Activated T-cell treated with anti-CD3 and anti-CD28 coated beads, Interleukin-2, amount 50 U/mL, for 72 hours (primary cell): Measurements from ENCODE around the gene DPH1. TPM values are rescaled to one million over a fixed set of nuclear protein-coding genes. Genes with fewer than 3 reads are reported as not detected.

ENCODE experiments used
- ATAC-seq, 2 donors: fragments of 150-1000 bp; cut with Tn5 transposase; replicated peaks in 1 of 2; 2 replicates each; pipeline ENCODE4 v1.10.0; 2021; ENCODE audit warnings: moderate library complexity in 2 of 2, mild to moderate bottlenecking in 1 of 2
- DNase-seq, 2 donors: peaks; one replicate each; pipeline ENCODE4 v3.0.0; 2021 to 2022; ENCODE audit warnings: mixed read lengths in 1 of 2
- H3K27ac Mint-ChIP-seq: one replicate; pipeline ENCODE4 v1.8.0; 2022; ENCODE audit warnings: mild to moderate bottlenecking, moderate library complexity, mixed read lengths
- H3K27me3 Mint-ChIP-seq: one replicate; pipeline ENCODE4 v1.8.0; 2022; ENCODE audit warnings: low read depth, mixed read lengths
- H3K36me3 Mint-ChIP-seq, 2 donors: one replicate each; pipeline ENCODE4 v1.8.0; 2022; ENCODE audit warnings: mixed read lengths in 2 of 2, mild to moderate bottlenecking in 1 of 2; ENCODE audit not compliant: insufficient read depth in 2 of 2
- H3K4me1 Mint-ChIP-seq: one replicate; pipeline ENCODE4 v1.8.0; 2022; ENCODE audit warnings: low read depth, mixed read lengths
- H3K4me3 Mint-ChIP-seq, 2 donors: one replicate each; pipeline ENCODE4 v1.8.0; 2022; ENCODE audit warnings: mild to moderate bottlenecking in 2 of 2, mixed read lengths in 2 of 2, moderate library complexity in 2 of 2
- H3K9me3 Mint-ChIP-seq, 2 donors: one replicate each; pipeline ENCODE4 v1.8.0; 2022; ENCODE audit warnings: mixed read lengths in 2 of 2
- total RNA-seq, 2 donors: library from RNA; stranded (reverse); gene quantifications; one replicate each; pipeline ENCODE4 v1.2.3, GENCODE V29; 2022

The DPH1 gene
- total RNA-seq, 2 donors from 2014 or later: 36.8 to 40.8 TPM

- DNase-seq: no peak
- peaks cover 5% of the 10 kb centered on the region for H3K27me3 Mint-ChIP-seq
- H3K36me3 Mint-ChIP-seq: peaks cover 12 to 18% of the 10 kb centered on the region in 2 donors
- H3K4me3 Mint-ChIP-seq: no peak overlapping the region
- no peaks in the 10 kb centered on the region for H3K9me3 Mint-ChIP-seq
- no peak for ATAC-seq
- peaks cover 17% of the 10 kb centered on the region for H3K4me1 Mint-ChIP-seq
- H3K27ac Mint-ChIP-seq: peak overlapping the region; percentile 61
These were observed 30.9 kb downstream of the DPH1 start for GRCh38 chr17:2060681-2061440.

DNA sequence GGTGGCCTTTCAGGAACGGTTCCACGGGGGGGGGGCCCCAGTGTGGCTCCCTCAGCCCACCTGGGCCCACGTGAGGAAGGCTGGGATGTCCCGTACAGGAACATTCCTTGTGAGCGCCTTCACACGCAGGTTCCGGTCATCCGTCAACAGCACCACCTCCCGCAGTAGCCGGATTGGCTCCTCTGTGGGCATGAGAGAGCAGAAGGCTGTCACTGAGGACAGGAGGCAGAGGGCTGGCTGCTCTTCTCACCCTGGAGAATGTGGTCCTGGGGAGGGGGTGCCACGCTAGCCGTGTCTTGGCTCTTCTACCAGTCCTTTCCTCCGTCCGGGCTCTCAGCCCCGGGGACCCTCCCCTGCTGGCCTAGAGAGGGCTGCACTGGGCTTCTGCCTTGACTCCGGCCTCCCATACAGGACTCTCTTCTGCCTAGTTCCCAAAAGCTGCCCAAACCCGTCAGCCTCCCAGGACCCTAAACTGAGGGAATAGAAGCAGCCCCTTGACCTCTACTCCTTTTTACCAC is 31.5 kb downstream of the DPH1 start:
- Mint-ChIP-seq H3K9me3 (no peaks in the 10 kb centered on the region), H3K4me1 (peaks cover 17% of the 10 kb centered on the region), H3K36me3 (peaks cover 15 to 18% of the 10 kb centered on the region in 2 donors), H3K4me3 (no peak overlapping the region), H3K27ac (peak overlapping the region; percentile 69), H3K27me3 (peaks cover 5% of the 10 kb centered on the region)
- no peak for ATAC-seq
- no peak for DNase-seq

DNA sequence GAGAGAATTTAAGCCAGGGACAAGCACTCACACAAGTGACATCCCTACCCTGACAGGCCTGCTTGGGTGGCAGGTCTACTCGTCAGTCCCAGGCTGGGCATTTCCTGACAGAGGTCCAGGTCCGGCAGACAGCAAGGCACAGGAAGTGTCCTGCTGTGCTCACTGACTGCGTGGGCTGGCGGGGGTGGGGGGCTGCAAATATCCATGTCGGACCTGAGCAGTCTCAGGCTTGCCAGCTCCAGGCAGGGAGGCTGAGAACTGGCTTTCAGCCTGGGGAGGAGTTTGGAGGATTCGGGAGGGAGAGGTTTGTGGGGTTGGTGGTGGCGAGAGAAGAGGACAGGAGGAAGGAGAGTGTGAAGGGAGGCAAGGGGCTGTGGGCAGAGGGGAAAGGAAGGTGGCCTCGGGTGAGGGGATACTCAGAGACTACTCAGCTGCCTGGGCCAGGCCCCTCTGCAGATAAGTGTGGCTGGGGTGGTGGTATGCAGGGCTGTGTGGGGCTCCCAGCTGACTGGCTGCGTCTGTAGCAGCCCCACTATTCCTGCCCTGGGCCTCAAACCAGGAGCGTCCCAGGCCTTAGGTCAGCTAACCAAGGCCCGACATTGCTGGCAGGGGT is 32.7 kb downstream of the DPH1 start:
- ATAC-seq (no peak), DNase-seq (no peak)
- no peak overlapping the region for H3K4me3 Mint-ChIP-seq
- H3K27ac Mint-ChIP-seq: peak overlapping the region; percentile 69
- H3K27me3 Mint-ChIP-seq: peaks cover 5% of the 10 kb centered on the region
- H3K4me1 Mint-ChIP-seq: peaks cover 23% of the 10 kb centered on the region
- H3K9me3 Mint-ChIP-seq: no peaks in the 10 kb centered on the region
- H3K36me3 Mint-ChIP-seq: peaks cover 15 to 23% of the 10 kb centered on the region in 2 donors

DNA sequence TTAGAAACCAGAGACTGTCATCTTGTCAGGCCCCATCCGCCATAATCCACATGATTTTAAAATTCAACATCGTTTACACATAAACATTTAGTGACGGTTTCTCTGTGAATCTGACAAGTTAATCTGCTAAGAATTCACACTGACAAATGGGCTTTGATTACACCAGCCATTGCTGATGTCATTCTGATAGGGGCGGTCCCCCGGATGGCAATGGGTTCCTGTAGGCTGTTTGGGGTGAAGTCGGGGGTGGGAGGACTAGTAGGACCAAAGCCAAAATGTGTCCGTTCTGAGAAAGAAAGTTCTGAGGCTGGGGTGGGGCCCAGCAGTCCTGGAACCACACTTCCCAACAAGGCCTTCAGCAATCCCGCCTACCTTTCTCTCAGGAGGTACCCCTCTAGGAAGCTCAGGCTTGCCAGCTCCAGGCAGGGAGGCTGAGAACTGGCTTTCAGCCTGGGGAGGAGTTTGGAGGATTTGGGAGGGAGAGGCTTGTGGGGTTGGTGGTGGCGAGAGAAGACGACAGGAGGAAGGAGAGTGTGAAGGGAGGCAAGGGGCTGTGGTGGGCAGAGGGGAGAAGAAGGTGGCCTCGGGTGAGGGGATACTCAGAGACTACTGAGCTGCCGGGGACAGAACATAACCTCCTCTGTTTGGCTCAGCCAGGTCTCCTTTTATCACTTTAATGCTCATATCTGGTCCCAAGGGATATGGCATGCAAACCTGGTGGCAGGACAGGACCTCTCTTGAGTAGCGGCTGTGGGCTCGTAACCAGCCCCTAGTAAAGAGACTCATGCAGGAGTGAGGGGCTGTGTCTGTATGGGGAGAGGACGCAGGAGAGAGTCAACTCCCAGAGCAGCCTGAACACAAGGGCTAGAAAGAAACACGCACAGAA is 33.6 kb downstream of the DPH1 start:
- H3K27me3 Mint-ChIP-seq: peaks cover 5% of the 10 kb centered on the region
- DNase-seq (no peak), ATAC-seq (no peak)
- H3K9me3 Mint-ChIP-seq: no peaks in the 10 kb centered on the region
- peak overlapping the region in 1 of 2 donors; percentile 1 for H3K4me3 Mint-ChIP-seq
- H3K4me1 Mint-ChIP-seq: peaks cover 31% of the 10 kb centered on the region
- H3K27ac Mint-ChIP-seq: peak overlapping the region; percentile 1
- peaks cover 15 to 25% of the 10 kb centered on the region in 2 donors for H3K36me3 Mint-ChIP-seq

- H3K4me1 Mint-ChIP-seq: peaks cover 37% of the 10 kb centered on the region
- peak overlapping the region in 1 of 2 donors; percentile 1 for H3K4me3 Mint-ChIP-seq
- no peak for ATAC-seq
These were observed 34.2 kb downstream of the DPH1 start for GRCh38 chr17:2064147-2064489.

DNA sequence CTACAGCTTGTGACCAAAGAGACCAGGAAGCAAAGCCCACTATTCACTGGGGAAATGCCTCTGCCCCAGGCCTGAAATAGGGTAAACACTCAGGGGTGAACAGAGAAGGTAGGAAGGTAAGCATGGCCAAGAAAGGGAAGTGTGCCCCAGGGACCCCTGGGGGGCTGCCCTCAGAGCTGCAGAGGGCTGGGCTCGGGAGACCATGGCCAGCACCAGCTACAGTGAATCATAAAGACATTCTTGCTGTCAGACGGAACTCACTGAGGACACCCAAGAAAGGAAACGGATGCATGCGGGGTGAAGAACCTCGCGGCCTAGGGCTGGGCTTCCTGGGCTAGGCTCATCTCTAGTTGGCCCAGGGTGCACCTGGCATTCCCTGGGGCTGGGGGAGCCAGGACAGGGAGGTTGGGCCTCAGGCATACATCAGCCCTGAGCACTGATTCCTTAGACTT is 34.6 kb downstream of the DPH1 start:
- ATAC-seq: peak; percentile 3 to 8
- Mint-ChIP-seq H3K4me3 (peak overlapping the region in 1 of 2 donors; percentile 2), H3K9me3 (no peaks in the 10 kb centered on the region), H3K27me3 (peaks cover 3% of the 10 kb centered on the region), H3K4me1 (peaks cover 40% of the 10 kb centered on the region), H3K36me3 (peaks cover 19 to 32% of the 10 kb centered on the region in 2 donors), H3K27ac (peak overlapping the region; percentile 29)
- DNase-seq: no peak

More at GRCh38 chr17:2064147-2064489, 34.2 kb downstream of the DPH1 start:
- no peaks in the 10 kb centered on the region for H3K9me3 Mint-ChIP-seq
- H3K36me3 Mint-ChIP-seq: peaks cover 20 to 32% of the 10 kb centered on the region in 2 donors
- DNase-seq: no peak
- H3K27me3 Mint-ChIP-seq: peaks cover 5% of the 10 kb centered on the region
- H3K27ac Mint-ChIP-seq: no peak overlapping the region

GRCh38 chr17:2064980-2065785 is 35.2 kb downstream of the DPH1 start:
- Mint-ChIP-seq H3K4me3 (peak overlapping the region in 1 of 2 donors; percentile 2), H3K4me1 (peaks cover 44% of the 10 kb centered on the region), H3K27me3 (no peaks in the 10 kb centered on the region), H3K9me3 (no peaks in the 10 kb centered on the region), H3K36me3 (peaks cover 22 to 34% of the 10 kb centered on the region in 2 donors), H3K27ac (no peak overlapping the region)
- DNase-seq: peak; percentile 83 to 88
- peak; percentile 69 to 81 for ATAC-seq

DNA sequence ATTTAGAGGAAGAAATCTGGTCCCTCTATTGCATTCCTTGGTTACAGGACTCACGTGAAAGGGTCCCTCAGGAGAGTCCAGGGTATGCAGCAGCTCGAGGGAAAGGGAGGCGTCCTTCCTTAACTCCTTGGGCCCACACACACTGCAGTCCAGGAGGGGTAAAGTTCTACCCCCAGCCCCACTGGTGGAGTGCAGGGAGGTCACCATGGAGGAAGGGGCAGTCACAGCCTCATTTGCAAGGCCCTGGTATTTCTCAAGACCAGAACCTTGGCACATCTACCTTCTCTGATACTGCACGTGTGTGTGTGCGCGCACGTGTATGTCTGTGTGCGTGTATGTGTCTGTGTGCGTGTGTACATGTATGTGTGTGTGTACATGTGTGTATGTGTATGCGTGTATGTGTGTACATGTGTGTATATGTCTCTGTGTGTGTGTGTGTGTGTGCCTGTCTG is 36.0 kb downstream of the DPH1 start:
- DNase-seq (no peak), ATAC-seq (no peak)
- Mint-ChIP-seq H3K4me3 (no peak overlapping the region), H3K36me3 (peaks cover 20 to 31% of the 10 kb centered on the region in 2 donors), H3K27ac (no peak overlapping the region), H3K9me3 (no peaks in the 10 kb centered on the region), H3K27me3 (no peaks in the 10 kb centered on the region), H3K4me1 (peaks cover 46% of the 10 kb centered on the region)

DNA sequence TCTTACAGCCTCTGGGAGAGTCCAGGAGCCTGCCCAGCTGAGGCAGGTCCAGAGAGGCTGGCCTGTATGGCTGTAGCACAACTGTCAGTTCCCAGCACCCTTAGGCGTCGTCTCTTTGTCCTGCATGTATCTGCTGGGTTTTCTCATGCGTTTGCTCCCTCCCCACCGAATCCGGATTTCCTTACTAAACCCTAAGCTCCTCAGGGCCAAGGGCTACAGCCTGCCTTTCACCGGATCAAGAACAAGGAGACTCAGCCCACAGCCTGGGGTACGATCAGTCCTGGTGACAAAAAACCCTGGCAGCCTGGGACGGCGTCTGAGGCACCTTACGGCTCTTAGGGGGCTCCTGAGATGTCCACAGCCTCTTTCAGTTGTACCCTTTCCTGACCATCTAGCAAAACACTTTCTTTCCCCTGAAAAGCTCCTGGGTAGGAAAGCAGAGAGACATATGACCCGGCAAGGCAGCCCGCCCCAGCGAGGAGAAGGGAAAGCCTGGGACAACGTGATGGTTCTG is 37.2 kb downstream of the DPH1 start:
- H3K4me1 Mint-ChIP-seq: peaks cover 53% of the 10 kb centered on the region
- peak overlapping the region in 1 of 2 donors; percentile 41 for H3K4me3 Mint-ChIP-seq
- H3K27me3 Mint-ChIP-seq: no peaks in the 10 kb centered on the region
- no peaks in the 10 kb centered on the region for H3K9me3 Mint-ChIP-seq
- ATAC-seq (no peak), DNase-seq (no peak)
- peaks cover 21 to 31% of the 10 kb centered on the region in 2 donors for H3K36me3 Mint-ChIP-seq
- no peak overlapping the region for H3K27ac Mint-ChIP-seq

- no peak for ATAC-seq
- H3K4me3 Mint-ChIP-seq: peak overlapping the region; percentile 48 to 82
These were observed 37.7 kb downstream of the DPH1 start for GRCh38 chr17:2067608-2068024.

DNA sequence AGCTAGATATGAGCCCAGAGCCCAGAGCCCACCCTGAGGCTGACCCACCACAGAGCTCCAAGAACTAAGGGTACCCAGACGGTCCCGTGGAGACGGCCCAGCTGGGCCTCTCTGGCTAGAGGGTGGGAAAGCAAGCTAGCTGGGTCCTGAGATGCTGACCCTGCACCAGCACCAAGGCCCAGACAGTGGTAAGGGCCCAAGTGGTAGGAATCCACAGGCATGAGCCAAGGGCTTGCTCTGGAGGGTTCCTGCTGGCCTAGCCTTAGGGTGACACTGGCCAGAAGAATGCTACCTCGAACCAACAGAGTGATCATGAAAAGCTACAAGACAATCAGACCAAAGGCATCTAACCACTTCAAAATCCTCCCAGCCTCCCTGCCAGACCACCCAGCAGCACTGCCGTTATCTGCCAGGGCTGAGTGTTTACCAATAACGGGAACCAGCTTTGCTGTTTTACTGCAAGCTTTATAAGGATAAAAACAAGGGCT is 38.1 kb downstream of the DPH1 start:
- Mint-ChIP-seq H3K4me1 (peaks cover 53% of the 10 kb centered on the region), H3K36me3 (peaks cover 25 to 31% of the 10 kb centered on the region in 2 donors), H3K27ac (peak overlapping the region; percentile 33), H3K4me3 (peak overlapping the region; percentile 48 to 82), H3K27me3 (no peaks in the 10 kb centered on the region), H3K9me3 (no peaks in the 10 kb centered on the region)
- ATAC-seq: no peak
- no peak for DNase-seq

More at GRCh38 chr17:2067608-2068024, 37.7 kb downstream of the DPH1 start:
- DNase-seq: no peak
- Mint-ChIP-seq H3K27me3 (no peaks in the 10 kb centered on the region), H3K36me3 (peaks cover 25 to 31% of the 10 kb centered on the region in 2 donors), H3K27ac (no peak overlapping the region), H3K9me3 (no peaks in the 10 kb centered on the region), H3K4me1 (peaks cover 53% of the 10 kb centered on the region)
